ENCODE data around the gene TUBB.
A peak's percentile ranks its signal among the peaks of the same experiment; 100 is the strongest.

TUBB gene

GRCh38 chr6:30740540-30740870 is 20.4 kb downstream of the TUBB start:
- H3K4me3 Mint-ChIP-seq = peak overlapping the region; percentile 98
- DNase-seq (ENCODE audit: low spot score in 2 of 2) = no peak
- peak overlapping the region; percentile 98 for H3K27ac Mint-ChIP-seq
- peaks cover 83% of the 10 kb centered on the region for H3K4me1 Mint-ChIP-seq
- H3K36me3 Mint-ChIP-seq = peaks cover 98% of the 10 kb centered on the region
- no peaks in the 10 kb centered on the region for H3K9me3 Mint-ChIP-seq
- no peak for ATAC-seq

- Mint-ChIP-seq H3K9me3 (no peaks in the 10 kb centered on the region), H3K27ac (peak overlapping the region; percentile 98), H3K4me3 (peak overlapping the region; percentile 98), H3K4me1 (peaks cover 77% of the 10 kb centered on the region), H3K36me3 (peaks cover 91% of the 10 kb centered on the region)
- DNase-seq (ENCODE audit: low spot score in 2 of 2) = no peak
- no peak for ATAC-seq
Observed at GRCh38 chr6:30741063-30741779, 21.1 kb downstream of the TUBB start.

GRCh38 chr6:30741789-30742315 is 21.7 kb downstream of the TUBB start:
- Mint-ChIP-seq H3K4me3 (peak overlapping the region; percentile 98), H3K27ac (peak overlapping the region; percentile 98), H3K36me3 (peaks cover 85% of the 10 kb centered on the region), H3K9me3 (no peaks in the 10 kb centered on the region), H3K4me1 (peaks cover 76% of the 10 kb centered on the region)
- no peak for DNase-seq (ENCODE audit: low spot score in 2 of 2)
- ATAC-seq = no peak

- H3K4me3 Mint-ChIP-seq = peak within 1 kb of the TSS; percentile 98
- DNase-seq (ENCODE audit: low spot score in 2 of 2) (peak; percentile 98 to 100), ATAC-seq (peak; percentile 84)
- peaks cover 76% of the 10 kb centered on the region for H3K4me1 Mint-ChIP-seq
- H3K36me3 Mint-ChIP-seq = peaks cover 78% of the 10 kb centered on the region
- H3K9me3 Mint-ChIP-seq = no peaks in the 10 kb centered on the region
- peak within 1 kb of the TSS; percentile 98 for H3K27ac Mint-ChIP-seq
Observed at GRCh38 chr6:30742316-30743098, 22.4 kb downstream of the TUBB start, which contains the start of gene FLOT1. FLOT1 (minus strand) TSS chr6:30742687; CDS start chr6:30742189, 498 bp downstream.

GRCh38 chr6:30743099-30744053 is 23.2 kb downstream of the TUBB start:
- H3K4me1 Mint-ChIP-seq = peaks cover 75% of the 10 kb centered on the region
- H3K27ac Mint-ChIP-seq = peak overlapping the region; percentile 98
- DNase-seq (ENCODE audit: low spot score in 2 of 2) (no peak), ATAC-seq (peak; percentile 19)
- no peaks in the 10 kb centered on the region for H3K9me3 Mint-ChIP-seq
- H3K36me3 Mint-ChIP-seq = peaks cover 69% of the 10 kb centered on the region
- H3K4me3 Mint-ChIP-seq = peak overlapping the region; percentile 98

- no peaks in the 10 kb centered on the region for H3K9me3 Mint-ChIP-seq
- H3K4me1 Mint-ChIP-seq = peaks cover 72% of the 10 kb centered on the region
- H3K27ac Mint-ChIP-seq = peak within 1 kb of the TSS; percentile 98
- ATAC-seq = peak; percentile 66
- peak within 1 kb of the TSS; percentile 98 for H3K4me3 Mint-ChIP-seq
- peaks cover 61% of the 10 kb centered on the region for H3K36me3 Mint-ChIP-seq
- peak; percentile 75 to 93 for DNase-seq (ENCODE audit: low spot score in 2 of 2)
Observed at GRCh38 chr6:30744054-30744805, 24.1 kb downstream of the TUBB start, which contains the start of gene IER3. IER3 (minus strand) TSS chr6:30744547; CDS start chr6:30744518, 29 bp downstream.

GRCh38 chr6:30747300-30747687 is 27.1 kb downstream of the TUBB start:
- DNase-seq (ENCODE audit: low spot score in 2 of 2) (no peak), ATAC-seq (no peak)
- peak overlapping the region; percentile 9 for H3K27ac Mint-ChIP-seq

GRCh38 chr6:30747902-30748769 is 28.0 kb downstream of the TUBB start:
- ATAC-seq (no peak), DNase-seq (ENCODE audit: low spot score in 2 of 2) (no peak)
- Mint-ChIP-seq H3K4me1 (peaks cover 58% of the 10 kb centered on the region), H3K9me3 (no peaks in the 10 kb centered on the region), H3K4me3 (no peak overlapping the region), H3K27ac (peak overlapping the region; percentile 9), H3K36me3 (peaks cover 22% of the 10 kb centered on the region)

More at GRCh38 chr6:30747300-30747687, 27.1 kb downstream of the TUBB start:
- Mint-ChIP-seq H3K4me3 (no peak overlapping the region), H3K36me3 (peaks cover 30% of the 10 kb centered on the region), H3K4me1 (peaks cover 53% of the 10 kb centered on the region), H3K9me3 (no peaks in the 10 kb centered on the region)

GRCh38 chr6:30748851-30749540 is 28.8 kb downstream of the TUBB start:
- Mint-ChIP-seq H3K4me1 (peaks cover 53% of the 10 kb centered on the region), H3K36me3 (peaks cover 13% of the 10 kb centered on the region), H3K4me3 (no peak overlapping the region), H3K27ac (peak overlapping the region; percentile 0), H3K9me3 (no peaks in the 10 kb centered on the region)
- ATAC-seq = no peak
- no peak for DNase-seq (ENCODE audit: low spot score in 2 of 2)

GRCh38 chr6:30749554-30750378 is 29.6 kb downstream of the TUBB start:
- peaks cover 6% of the 10 kb centered on the region for H3K36me3 Mint-ChIP-seq
- ATAC-seq (no peak), DNase-seq (ENCODE audit: low spot score in 2 of 2) (no peak)
- H3K4me3 Mint-ChIP-seq = no peak overlapping the region
- no peaks in the 10 kb centered on the region for H3K9me3 Mint-ChIP-seq
- peaks cover 47% of the 10 kb centered on the region for H3K4me1 Mint-ChIP-seq
- peak overlapping the region; percentile 0 for H3K27ac Mint-ChIP-seq

- no peak for ATAC-seq
- H3K4me1 Mint-ChIP-seq = peaks cover 41% of the 10 kb centered on the region
- no peak overlapping the region for H3K27ac Mint-ChIP-seq
Observed at GRCh38 chr6:30750379-30750668, 30.2 kb downstream of the TUBB start.

GRCh38 chr6:30752157-30752927 is 32.2 kb downstream of the TUBB start:
- DNase-seq (ENCODE audit: low spot score in 2 of 2) = no peak
- no peaks in the 10 kb centered on the region for H3K36me3 Mint-ChIP-seq
- no peaks in the 10 kb centered on the region for H3K9me3 Mint-ChIP-seq
- peak overlapping the region; percentile 74 for H3K27ac Mint-ChIP-seq
- no peak for ATAC-seq
- no peak overlapping the region for H3K4me3 Mint-ChIP-seq
- peaks cover 32% of the 10 kb centered on the region for H3K4me1 Mint-ChIP-seq

More at GRCh38 chr6:30750379-30750668, 30.2 kb downstream of the TUBB start:
- no peaks in the 10 kb centered on the region for H3K9me3 Mint-ChIP-seq
- DNase-seq (ENCODE audit: low spot score in 2 of 2) = no peak
- H3K4me3 Mint-ChIP-seq = no peak overlapping the region
- no peaks in the 10 kb centered on the region for H3K36me3 Mint-ChIP-seq
